GM12891 (cell line): ENCODE data around the gene REV1. TPM values are rescaled to one million over a fixed set of nuclear protein-coding genes. Genes with fewer than 3 reads are reported as not detected.

Experiments
- DNase-seq: peaks from one replicate; pipeline ENCODE4 v3.0.0; 2011; ENCODE audit warnings: low spot score; ENCODE audit not compliant: insufficient read length
- FAIRE-seq: peaks from 2 replicates; lab custom pipeline; 2011; peaks lifted over from hg19 to GRCh38; lab: Jason Lieb, UNC
- PAX5 ChIP-seq: IDR thresholded peaks from 2 replicates; pipeline ENCODE4 v1.6.1; 2011; ENCODE audit warnings: low read length, moderate library complexity, mild to moderate bottlenecking; ENCODE audit not compliant: insufficient read depth, severe bottlenecking
- POLR2A ChIP-seq: IDR thresholded peaks from 2 replicates; pipeline ENCODE4 v1.6.1; 2011; ENCODE audit warnings: low read depth, low read length, control low read depth
- POLR2AphosphoS5 ChIP-seq: IDR thresholded peaks from 2 replicates; pipeline ENCODE4 v1.6.1; 2011; ENCODE audit warnings: low read depth, low read length, control low read depth
- POU2F2 ChIP-seq: IDR thresholded peaks from 2 replicates; pipeline ENCODE4 v1.6.1; 2011; ENCODE audit warnings: low read depth, mild to moderate bottlenecking, control low read depth, low read length, moderate library complexity
- SPI1 ChIP-seq: IDR thresholded peaks from 2 replicates; pipeline ENCODE4 v1.6.1; 2011; ENCODE audit warnings: low read depth, low read length, control low read depth
- TAF1 ChIP-seq: IDR thresholded peaks from 2 replicates; pipeline ENCODE4 v1.6.1; 2011; ENCODE audit warnings: low read depth, low read length, control low read depth
- polyA plus RNA-seq: library from polyadenylated mRNA; unstranded; fragments of >200 nt; gene quantifications from one replicate; pipeline ENCODE4 v1.2.1, GENCODE V29; 2012; ENCODE audit warnings: low read depth, missing spikeins, inconsistent platforms; ENCODE audit not compliant: missing spikeins

The REV1 gene
- 15.8 TPM for polyA plus RNA-seq

- DNase-seq: peak; percentile 91
- peak; percentile 52; the same call in 1 of the 2 replicates for TF ChIP-seq TAF1
- TF ChIP-seq POLR2AphosphoS5: peak; percentile 22; the same call in 1 of the 2 replicates
- 0 out of 2 replicates have a peak, but pooled peaks have one; percentile 7 for TF ChIP-seq POU2F2
- 0 out of 2 replicates have a peak, but pooled peaks have one; percentile 30 for TF ChIP-seq SPI1
- TF ChIP-seq PAX5: peak; percentile 64
- TF ChIP-seq POLR2A: no peak
- FAIRE-seq: peak; percentile 98
Measured at GRCh38 chr2:99489761-99490622, at the start of gene REV1. Gene REV1 (minus strand): TSS chr2:99490017. CDS start chr2:99464975, 25,042 bp downstream.

GRCh38 chr2:99537910-99538485 is 48.2 kb upstream of the REV1 start:
- TF ChIP-seq POU2F2: no peak
- no peak for TF ChIP-seq POLR2A
- no peak for TF ChIP-seq SPI1
- TF ChIP-seq TAF1: no peak
- TF ChIP-seq POLR2AphosphoS5: no peak
- no peak for TF ChIP-seq PAX5
- FAIRE-seq: no peak
- DNase-seq: no peak

- FAIRE-seq (no peak), DNase-seq (no peak)
- TF ChIP-seq POLR2A (no peak), POU2F2 (no peak), PAX5 (no peak), SPI1 (no peak), POLR2AphosphoS5 (no peak), TAF1 (no peak)
Measured at GRCh38 chr2:99524056-99524455, 34.2 kb upstream of the REV1 start.

GRCh38 chr2:99522157-99522556 is 32.3 kb upstream of the REV1 start:
- DNase-seq (no peak), FAIRE-seq (no peak)
- no peak for TF ChIP-seq PAX5
- TF ChIP-seq POU2F2: no peak
- no peak for TF ChIP-seq POLR2A
- TF ChIP-seq SPI1: no peak
- TF ChIP-seq POLR2AphosphoS5: no peak
- TF ChIP-seq TAF1: no peak

GRCh38 chr2:99520813-99521212 is 31.0 kb upstream of the REV1 start:
- TF ChIP-seq POU2F2 (no peak), SPI1 (no peak), PAX5 (no peak), TAF1 (no peak), POLR2AphosphoS5 (no peak), POLR2A (no peak)
- FAIRE-seq (no peak), DNase-seq (no peak)

- FAIRE-seq: no peak
- no peak for TF ChIP-seq PAX5
- no peak for TF ChIP-seq SPI1
- no peak for TF ChIP-seq POLR2A
- TF ChIP-seq TAF1: no peak
- no peak for TF ChIP-seq POU2F2
- no peak for TF ChIP-seq POLR2AphosphoS5
- DNase-seq: no peak
Measured at GRCh38 chr2:99520195-99520594, 30.4 kb upstream of the REV1 start.

- FAIRE-seq (no peak), DNase-seq (no peak)
- TF ChIP-seq POU2F2 (no peak), POLR2AphosphoS5 (no peak), TAF1 (no peak), PAX5 (no peak), POLR2A (no peak), SPI1 (no peak)
Measured at GRCh38 chr2:99514357-99514756, 24.5 kb upstream of the REV1 start.

GRCh38 chr2:99512181-99512591 is 22.4 kb upstream of the REV1 start:
- no peak for DNase-seq
- FAIRE-seq: no peak
- TF ChIP-seq POLR2AphosphoS5 (no peak), SPI1 (no peak), POU2F2 (no peak)

- TF ChIP-seq POLR2A: no peak
- TF ChIP-seq TAF1: no peak
- TF ChIP-seq PAX5: no peak
- no peak for TF ChIP-seq POU2F2
- TF ChIP-seq SPI1: no peak
- no peak for DNase-seq
- no peak for FAIRE-seq
Measured at GRCh38 chr2:99509387-99509786, 19.6 kb upstream of the REV1 start.
